ENCODE data around the gene ACOXL.

Gene ACOXL

DNA sequence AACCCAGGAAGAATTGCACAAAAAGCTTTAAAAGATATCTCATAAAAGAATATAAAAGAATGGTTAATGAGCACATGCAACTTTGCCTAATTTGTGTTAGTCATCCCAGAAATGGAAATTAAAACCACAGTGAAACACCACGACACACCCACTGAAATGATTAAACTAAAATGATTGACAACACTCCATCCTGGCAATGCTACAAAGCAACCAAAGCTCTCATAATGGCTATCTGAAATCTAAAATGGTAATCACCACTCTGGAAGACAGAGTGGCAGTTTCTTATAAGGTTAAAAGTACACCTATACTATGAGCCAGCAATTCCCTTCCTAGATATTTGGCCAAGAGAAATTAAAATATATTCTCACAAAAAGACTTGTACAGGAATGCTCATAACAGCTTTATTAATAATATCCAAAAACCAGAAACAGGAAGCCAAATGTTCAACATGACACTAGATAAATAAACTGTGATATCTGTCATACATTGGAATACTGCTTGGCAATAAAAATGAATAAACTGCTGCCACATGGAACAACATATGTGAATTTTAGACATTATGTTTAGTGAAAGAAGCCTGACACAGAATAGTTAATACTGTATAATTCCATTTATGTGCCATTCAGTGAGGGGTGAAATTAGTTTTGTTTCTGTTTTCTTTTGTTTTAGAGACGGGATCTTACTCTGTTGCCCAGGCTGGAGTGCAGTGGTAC is 283.1 kb downstream of the ACOXL start:
- DNase-seq (ENCODE audit: low read depth) = no peak

DNA sequence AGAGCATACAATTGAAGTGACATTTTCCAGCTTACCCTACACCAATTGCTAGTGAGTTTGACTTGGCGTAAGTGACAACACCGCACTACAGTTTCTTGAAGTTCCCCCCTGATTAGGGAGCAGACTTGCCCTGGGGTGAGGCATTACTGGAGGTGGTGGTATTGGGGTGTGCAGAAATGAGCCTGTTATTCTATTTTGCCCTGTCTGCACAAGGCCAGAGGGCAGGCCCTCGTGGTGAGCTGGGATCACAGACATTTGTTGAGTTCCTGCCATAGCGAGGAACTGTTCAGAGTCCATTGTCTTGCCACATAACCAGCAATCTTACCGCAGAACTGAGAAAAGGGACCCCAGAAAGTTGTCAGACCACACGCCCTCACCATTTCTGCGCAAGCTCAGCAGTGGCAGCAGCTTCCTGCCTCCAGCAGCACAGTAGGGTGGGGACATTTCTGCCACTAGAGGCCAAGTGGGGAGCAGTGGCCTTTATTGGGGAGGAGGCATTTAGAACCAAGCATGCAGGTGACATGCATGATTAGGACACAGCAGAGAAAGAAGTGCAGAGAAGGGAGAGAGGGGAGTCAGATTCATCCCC is 284.8 kb downstream of the ACOXL start:
- no peak for DNase-seq (ENCODE audit: low read depth)

DNA sequence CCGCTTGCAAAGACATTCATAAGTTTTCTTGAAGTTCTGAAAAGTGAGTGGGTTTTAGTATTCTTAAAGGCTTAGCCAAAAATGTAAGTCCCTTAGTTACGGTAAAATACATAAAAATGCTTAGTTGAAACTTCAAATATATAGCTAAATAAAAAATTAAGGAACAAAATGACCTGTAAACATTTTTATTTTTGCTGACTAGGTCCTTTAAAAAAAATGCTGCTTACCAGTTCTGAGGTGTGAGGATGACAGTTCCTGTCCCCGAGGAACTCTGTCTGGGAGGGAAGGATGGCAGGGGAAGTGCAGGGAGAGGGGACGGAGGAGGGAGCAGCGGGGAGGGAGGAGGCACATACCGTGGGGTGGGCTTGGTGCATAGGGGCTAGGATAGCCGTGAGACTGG is 285.5 kb downstream of the ACOXL start:
- no peak for DNase-seq (ENCODE audit: low read depth)

DNA sequence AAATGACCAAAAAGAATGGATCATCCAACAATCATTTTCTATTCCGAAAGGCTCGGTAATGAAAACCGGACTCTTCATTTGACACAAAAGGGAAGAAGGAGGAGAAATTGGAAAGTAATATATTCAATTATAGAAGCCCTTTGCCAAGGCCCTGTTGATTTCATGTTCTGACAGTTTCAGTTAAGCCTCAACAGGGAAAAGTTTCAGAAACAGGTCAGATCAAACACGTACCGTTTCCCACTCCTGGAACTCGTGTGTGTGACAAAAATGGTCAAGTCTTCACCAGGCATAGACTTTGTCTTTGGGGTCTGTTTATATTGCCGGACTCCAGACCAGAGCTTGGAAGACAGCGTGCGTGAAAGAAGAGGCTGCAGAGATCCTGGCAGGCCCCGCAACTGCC is 287.0 kb downstream of the ACOXL start:
- DNase-seq (ENCODE audit: low read depth) = no peak

DNA sequence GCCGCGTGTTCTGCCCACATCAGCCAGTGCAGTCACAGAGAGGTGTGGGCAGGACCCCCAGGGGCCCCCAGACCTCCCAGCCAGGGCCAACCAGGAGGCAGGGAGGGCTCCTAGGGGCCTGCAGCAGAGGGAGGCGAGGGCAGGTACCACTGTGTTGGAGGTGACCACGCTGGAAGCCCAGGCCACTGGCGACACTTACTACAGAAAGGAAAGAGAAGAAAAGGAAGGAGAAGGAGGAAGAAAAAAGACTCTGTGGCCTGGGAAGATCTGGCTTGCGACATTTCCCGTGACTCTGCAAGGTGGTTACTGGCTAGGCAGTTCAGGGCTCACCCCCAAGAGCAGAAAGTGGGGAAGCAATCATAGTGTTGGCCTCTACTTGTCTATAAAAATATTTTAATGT is 290.3 kb downstream of the ACOXL start:
- no peak for DNase-seq (ENCODE audit: low read depth)

DNA sequence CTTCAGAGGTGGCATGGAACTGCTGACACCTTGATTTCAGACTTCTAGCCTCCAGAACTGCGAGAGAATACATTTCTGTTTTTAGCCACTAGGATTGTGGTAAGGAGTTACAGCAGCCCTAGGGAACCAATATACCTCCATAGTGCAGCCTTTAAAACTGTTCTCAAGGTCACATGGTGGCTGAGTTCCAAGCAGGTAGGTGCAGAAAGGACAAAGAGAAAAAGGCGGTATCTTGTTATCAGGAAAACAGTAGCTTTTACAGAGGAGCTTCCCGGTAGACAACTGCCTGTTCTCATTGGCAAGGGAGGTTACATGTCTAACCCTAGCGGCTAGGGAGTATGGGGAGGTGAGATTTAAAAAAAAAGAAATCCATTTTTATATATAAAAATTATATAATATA is 292.1 kb downstream of the ACOXL start:
- DNase-seq (ENCODE audit: low read depth) = no peak

DNA sequence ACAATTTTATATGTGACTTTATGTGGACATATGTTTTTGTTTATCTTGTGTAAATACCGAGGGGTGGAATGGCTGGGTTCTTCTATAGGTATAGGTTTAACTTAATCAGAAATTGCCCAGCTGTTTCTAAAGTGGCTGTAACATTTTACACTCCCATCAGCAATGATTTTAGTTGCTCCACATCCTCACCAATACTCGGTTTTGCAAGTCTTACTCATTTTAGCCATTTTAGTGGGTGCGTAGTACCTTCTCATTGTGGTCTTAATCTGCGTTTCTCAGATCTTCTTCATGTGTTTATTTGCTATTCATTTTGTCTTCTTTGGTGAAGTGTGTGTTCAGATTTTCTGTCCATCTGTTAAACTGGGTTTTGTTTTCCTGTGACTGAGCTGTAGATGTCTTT is 292.9 kb downstream of the ACOXL start:
- DNase-seq (ENCODE audit: low read depth) = no peak

DNA sequence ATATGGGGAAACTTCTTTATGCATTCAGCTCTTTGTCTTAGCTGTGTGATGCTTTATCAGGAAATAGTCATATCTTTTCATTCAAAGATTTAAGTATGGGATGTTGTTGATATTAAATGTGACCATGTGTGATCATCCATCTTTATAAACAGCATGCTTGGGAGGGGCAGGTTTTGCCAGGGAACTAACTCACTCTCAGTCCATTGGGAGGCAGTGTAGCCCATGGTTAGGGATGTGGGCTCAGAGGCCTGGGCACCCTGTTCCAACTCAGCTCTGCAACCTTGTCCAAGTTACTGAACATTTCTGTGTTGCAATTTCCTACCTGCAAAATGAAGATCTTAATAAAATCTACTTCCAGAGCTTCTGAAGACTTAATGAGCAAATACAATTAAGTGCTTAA is 296.3 kb downstream of the ACOXL start:
- no peak for DNase-seq (ENCODE audit: low read depth)

DNA sequence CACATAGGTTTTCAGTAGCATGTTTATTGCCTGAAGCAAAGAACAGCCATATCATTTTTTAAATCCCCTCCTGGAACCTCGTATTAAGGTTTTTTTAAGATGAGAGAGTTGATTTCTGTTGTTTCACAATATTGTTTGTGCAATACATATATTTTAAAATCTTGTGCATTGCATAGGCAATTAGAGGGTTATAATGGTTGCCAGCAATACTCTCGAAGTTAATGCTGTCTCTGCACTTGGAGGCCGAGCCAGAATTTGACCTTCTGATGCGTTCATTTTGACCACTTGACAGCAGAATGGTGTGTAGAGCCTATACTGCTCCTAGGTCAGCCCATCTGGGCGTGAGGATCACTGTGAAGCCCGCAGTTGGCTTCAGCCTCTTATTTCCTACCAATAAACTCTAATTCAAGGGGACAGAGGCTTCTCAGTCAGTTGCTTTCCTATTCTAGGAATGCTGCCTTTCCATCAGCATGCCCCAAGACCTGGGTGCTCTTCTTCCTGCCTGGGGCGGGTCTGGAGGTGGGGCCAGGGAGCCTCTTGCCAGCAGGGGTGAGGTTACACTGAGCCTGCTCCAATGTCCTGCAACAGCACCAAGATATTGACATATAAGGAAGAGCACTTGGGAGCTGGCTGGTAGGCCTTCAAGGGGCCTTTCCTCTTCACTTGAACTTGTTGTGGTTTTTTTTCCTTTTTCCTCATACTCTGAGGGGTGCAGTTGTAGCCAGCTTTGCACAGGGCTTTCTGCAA is 297.0 kb downstream of the ACOXL start:
- DNase-seq (ENCODE audit: low read depth) = no peak

DNA sequence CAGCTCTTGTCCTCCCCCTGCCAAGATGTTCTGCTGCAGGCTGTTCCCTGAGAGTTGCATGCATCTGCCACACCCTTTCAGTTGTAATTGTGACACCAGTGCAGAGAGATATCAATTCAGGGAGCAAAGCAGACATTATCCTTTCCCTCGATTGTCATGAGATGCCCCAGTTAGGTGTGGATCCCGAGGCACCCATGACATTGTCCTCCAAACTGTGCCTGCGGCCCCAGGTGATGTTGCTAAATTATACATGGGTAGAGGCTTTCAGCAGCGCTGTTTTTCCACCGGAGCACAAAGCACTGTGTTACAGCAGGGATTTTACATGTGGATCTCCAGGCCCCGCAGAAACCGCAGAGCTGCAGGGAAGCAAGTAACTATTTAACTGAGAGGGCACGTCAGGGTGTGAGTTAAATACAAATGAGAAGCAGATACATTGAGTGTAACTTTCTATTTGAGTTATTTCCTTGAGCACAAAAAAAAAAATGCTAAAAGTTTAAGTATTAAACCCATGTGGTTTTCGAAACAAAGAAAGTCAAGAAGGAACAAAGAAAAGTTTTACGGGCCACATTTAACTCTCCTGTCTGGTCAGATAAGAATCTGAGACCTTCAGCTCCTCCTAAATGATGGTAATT is 298.0 kb downstream of the ACOXL start:
- DNase-seq (ENCODE audit: low read depth) = no peak

DNA sequence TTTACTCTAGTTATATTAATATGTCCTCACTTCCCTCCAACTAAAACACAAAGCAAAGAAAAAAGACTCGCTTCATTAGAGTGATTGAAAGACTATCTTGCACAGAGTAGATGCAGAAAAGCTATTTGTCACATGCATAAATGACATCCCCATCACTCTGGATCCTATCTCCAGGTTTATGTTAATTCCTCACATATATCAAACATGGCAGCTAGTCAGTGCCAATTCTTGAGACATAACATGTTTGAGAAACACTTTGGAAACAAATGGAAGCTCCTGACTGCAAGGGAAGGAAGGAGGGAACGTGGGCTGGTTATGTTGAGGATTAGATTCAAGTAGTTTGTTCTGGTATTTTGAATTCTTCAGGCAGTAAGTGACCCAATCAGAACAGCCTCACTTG is 298.6 kb downstream of the ACOXL start:
- no peak for DNase-seq (ENCODE audit: low read depth)

DNA sequence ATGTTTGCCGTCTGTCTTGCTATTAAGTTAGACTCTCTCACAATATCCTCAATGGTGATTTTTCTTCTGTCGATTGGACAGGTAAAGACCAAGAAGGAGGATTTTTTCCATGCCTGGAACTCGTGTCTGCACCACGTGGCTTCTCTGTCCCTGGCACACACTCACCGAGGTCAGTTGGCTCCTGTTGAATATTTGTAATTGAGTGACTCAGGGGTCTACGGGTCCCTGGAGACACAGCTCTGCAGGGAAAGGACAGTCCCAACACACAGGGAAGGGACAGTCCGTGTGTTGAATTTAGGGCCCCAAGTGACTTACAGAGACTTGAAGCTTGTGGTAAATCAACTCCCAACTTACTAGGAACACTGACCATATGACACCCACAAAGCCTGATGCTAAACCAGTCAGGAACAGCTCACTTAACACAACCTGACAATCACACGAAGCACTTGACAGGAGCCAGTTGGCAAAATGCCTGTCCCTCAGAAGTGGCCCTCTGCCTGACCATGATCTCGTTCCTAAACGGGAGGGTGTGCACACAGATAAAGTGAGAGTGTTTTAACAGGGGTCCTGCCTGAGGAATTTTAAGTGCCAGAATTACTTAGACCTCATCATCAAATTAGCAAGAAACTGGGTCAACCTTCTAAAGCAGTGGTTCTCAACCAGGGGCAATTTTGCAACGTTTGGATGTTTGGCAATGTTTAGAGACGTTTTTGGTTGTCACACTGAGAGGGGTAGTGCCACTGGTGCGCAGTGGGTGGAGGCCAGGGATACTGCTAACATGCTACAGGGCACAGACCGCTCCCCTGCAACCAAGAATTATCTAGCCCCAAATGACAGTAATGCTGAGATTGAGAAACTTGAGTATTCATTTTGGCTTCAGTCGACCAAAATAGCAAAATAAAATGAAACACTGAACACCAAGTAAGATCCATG is 299.4 kb downstream of the ACOXL start:
- no peak for DNase-seq (ENCODE audit: low read depth)

DNA sequence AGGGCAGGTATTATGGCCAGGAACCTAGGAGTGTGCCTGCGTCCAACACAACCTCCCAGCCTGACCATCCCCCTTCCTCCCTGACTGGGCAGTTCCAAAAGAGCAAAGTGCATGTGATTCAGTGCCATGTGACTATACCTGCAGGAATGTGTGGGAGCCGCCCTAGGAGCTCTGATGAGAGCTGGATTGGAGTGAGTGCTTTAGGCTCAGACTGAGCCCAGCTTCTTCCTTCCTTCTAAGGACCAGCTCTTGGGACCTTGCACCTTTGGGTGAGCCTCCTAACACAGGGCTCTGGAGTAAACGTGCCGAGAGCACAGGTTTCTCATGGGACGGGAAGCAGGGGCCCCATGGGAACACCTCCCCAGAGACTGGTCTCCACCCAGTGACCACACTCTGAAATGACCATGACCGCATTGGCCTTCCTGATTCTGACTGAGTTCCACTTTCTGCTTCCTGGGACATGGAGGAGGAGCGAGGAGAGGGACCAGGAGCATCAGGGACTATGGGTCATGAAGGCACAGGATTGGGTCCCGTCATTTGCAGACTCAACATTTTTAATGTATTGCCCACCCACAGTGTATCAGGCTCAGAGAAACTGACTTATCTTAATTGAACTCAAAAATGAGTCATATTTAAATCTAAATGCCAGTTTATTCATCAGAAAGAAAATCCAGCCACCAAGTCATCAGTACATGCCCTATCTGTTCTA is 300.5 kb downstream of the ACOXL start:
- no peak for DNase-seq (ENCODE audit: low read depth)

DNA sequence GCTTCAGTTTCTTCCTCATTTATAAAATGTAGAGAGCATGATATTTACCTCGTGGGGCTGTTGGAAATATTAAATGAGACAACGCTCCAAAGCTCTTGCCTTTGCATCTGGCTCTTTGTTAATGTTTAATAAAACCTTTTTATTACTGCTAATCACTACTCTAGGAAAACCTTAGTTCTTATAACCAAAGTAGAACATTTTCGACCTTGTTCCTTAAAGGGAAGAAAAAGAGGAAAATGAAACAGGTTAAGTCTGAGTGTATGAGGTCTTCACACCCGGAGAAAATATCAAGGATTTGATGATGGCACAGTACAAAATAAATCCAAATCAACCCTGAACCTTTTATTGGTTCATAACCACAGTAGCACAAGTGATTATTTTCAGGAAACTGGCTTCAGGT is 301.8 kb downstream of the ACOXL start:
- no peak for DNase-seq (ENCODE audit: low read depth)

DNA sequence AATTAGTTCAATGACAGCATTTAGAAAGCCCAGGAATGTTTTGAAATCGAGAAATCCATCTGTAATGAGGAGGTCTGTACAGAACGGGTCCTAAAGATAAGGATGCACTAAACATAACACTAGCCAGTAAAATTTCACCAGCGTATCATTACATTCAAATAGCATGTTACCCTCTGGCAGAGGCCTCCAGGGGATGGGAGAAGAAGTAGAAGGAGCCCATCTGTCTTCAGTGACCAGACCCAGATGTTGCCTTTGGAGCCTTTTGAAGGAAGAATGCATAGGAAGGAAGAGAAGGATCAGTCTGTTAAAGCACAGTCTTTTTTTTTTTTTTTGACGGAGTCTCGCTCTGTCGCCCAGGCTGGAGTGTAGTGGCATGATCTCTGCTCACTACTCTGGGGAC is 302.2 kb downstream of the ACOXL start:
- DNase-seq (ENCODE audit: low read depth) = no peak

DNA sequence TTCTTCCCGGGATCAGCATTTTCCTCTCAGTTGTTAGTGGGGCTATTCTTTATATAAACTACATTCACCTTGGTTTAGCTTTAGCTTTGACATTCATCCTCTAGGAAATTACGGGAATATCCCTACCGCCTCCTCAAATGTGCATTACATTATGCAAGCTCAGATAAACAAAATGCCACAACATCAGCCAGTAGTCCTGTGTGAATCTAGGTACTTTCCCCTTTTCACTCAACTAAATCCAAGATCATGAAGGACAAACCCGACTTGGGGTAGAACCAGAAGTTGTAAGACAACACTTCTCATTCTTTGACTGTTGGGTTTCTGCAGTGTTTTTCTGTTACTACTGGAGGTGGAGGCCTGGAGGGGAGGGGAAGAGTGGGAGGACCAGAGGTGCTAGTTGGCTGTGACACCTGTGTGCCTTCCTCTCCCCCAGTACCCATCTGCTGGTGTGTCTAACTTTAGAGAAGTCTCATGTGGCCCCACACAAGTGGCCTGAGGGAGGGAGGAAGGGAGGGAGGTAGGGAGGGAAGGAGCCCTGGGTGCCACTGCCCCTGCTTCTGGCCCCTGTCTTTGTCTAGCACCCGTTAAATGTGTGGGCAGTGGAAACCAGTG is 303.6 kb downstream of the ACOXL start:
- DNase-seq (ENCODE audit: low read depth) = no peak

DNA sequence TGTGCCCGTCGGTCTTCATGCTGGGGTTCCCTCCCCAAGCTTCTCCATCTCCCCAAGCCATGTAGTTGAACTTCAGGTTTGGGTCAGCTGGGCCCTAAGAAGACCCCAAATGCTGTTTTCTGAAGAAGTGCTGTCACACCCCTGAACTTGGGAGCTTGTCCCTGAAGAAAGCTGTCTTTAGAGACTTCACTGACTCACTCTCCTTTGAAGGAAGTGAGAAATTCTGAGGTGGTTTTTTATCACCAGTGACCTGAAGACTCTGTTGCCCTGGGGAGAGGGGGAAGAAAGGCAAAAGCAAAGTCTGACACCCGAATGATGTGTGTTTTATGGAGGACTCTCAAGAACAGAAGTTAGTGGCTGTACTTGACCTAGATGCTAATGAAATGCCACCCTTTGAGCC is 304.8 kb downstream of the ACOXL start:
- no peak for DNase-seq (ENCODE audit: low read depth)

DNA sequence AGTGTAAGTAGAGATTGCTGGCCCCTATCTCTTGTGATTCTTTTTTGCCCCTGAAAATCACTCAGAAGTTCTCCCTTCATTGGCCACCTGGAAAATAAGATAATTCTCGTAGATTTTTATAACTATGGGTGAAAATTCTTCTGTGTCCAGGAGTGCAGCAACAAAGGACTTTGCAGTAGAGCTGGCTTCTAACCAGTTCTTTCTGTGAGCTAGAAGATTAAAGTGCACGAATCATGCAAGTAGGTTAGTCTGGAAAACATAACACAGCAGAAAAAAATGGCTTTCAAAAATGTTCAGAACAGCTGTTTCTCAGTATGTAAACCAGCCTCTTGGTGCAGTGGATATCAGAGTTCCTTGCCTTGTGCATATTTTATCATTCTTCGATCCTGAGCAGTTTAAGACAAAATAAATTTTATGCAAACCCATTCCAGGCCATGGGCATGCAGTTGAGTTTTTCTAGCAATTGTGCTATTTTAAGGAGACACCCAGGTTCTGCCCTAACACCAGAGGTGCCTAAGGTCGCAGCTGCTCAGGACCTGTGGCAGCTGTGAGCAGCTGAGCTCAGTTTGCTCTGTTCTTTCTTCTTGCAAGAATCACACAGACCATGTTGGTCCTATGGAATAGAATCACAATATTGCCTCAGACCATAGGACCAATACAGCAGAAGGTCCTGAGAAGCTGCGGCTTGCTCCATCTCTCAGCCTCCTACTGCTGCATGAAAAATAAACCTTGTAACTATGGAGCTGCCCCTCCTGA is 307.4 kb downstream of the ACOXL start:
- no peak for DNase-seq (ENCODE audit: low read depth)

DNA sequence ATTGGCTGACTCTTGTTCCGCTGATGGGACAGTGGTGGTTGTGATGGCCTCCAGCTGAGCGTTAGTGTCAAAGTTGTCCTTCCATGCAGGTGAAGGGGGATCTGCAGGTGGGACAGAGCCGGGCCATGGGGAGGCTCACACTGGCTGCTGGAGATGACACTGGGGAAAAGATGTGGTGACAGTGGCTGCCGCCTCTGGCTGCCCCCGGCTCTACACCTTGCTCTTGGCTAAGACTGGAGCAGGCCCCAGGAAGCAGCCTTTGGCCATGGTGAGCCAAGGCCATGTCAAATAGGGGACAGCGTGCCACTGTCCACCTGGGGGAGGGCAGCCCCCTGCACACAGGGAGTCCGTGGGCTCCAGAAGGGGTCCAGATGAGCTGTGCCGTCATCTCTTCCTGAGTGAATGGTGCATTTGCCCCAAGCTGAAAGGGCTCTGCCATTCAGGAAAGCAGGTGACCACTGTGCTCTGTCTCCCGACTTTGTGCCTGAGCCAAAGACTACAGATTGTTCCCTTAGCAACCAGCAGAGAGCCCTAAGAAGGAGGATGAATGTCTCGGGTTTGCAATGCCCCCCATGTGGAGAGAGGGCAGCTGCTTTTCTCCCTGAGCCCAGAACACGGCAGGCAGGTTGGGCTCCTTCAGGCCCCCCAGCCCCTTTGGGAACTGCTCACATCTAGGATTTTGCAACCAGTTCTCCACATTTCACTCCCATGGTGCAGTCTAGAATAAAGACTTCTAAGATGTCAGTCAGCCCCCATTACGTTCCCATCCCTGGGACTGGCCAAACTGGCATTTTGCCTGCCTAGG is 309.2 kb downstream of the ACOXL start:
- DNase-seq (ENCODE audit: low read depth) = no peak
